Gastrocnemius medialis (tissue), 4 donors: Measurements from ENCODE around the gene SPTY2D1.

Experiments
- CTCF ChIP-seq, 5 experiments: fragments of 450-650 bp in 3 of 5; fragments of 200-600 bp in 2 of 5; sonication (generic) in 2 of 5; IDR thresholded peaks in 4 of 5; conservative IDR thresholded peaks in 1 of 5; 1 replicate in 4 of 5; 2 replicates in 1 of 5; pipeline ENCODE4 v1.5.1; 2016 to 2019; ENCODE audit warnings: antibody characterized with exemption in 5 of 5, mild to moderate bottlenecking in 3 of 5, moderate library complexity in 3 of 5
- POLR2A ChIP-seq, 2 donors: fragments of 450-650 bp; IDR thresholded peaks; one replicate each; pipeline ENCODE4 v1.6.1; 2017; ENCODE audit warnings: antibody characterized with exemption in 2 of 2, mild to moderate bottlenecking in 2 of 2, moderate library complexity in 2 of 2

DNA sequence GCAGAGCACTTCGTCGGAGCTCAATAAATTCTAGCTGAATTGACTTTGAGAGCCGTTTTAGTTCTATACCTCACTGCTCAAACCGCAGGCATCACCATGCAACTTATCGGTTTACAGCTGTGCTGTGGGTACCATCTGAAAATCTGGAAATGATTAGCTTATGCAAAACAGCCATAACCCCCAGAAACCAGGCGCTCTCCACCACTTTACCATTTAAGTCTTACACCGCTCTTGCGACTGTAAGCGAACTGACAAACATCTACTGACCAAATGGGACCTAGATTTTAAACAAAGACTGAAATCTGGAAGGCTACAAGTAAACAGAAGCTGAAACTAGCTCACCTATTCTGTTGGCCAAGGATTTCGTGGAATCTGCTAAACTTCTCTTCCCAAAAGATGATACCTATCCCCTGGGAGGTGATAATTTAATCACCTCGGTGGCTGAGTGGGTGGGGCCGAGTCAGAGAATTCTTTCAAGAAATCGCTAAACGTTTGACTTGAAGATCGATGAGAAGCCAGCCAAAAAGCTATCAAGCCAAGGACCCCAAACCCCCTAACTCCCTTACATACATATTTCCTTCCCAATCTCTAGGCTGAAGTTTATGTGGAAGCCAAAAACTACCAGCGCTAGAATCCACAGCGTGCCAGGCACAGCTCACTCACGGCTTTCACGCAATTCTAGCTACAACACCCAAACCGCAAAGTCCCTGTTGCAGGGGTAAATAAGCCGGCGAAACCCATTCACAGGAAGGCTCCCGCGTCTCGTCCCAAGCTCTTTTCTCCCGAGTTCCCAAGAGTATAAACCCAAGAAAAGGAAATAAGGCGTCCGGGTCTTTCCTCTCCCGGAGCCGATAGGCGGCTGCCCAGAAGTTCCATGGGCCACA lies 644 bp downstream of the SPTY2D1 start:
- TF ChIP-seq CTCF (IDR thresholded peaks at IDR 0.05 in 4 of 5, conservative IDR thresholded peaks at IDR 0.05 in 1 of 5) (no peak), POLR2A (IDR thresholded peaks at IDR 0.05) (no peak)
